Neural progenitor cell (in vitro differentiated cells): ENCODE measurements around the gene EIF5A2. TPM values are rescaled to one million over a fixed set of nuclear protein-coding genes. Genes with fewer than 3 reads are reported as not detected.
"Not testable (repeated sequence)": the region's sequence is repeated elsewhere in the genome, so short reads cannot be mapped to it uniquely, and the experiment has no call there.

Experiments used
- DNase-seq: peaks from one replicate; pipeline ENCODE4 v3.0.0-alpha.2; 2016; ENCODE audit warnings: low spot score
- H2AFZ ChIP-seq: fragments of 200-600 bp; sonication (generic); replicated peaks from 2 replicates; pipeline ENCODE4 v1.6.1; 2016; ENCODE audit warnings: antibody characterized with exemption
- H3F3A ChIP-seq: fragments of 200-600 bp; sonication (generic); 2 replicates; pipeline ENCODE4 v1.6.1; 2016; ENCODE audit warnings: antibody characterized with exemption, low read depth
- H3K27ac ChIP-seq: fragments of 200-600 bp; sonication (generic); 2 replicates; pipeline ENCODE4 v1.5.1; 2016; ENCODE audit warnings: mild to moderate bottlenecking
- H3K27me3 ChIP-seq: fragments of 200-600 bp; sonication (generic); 2 replicates; pipeline ENCODE4 v1.6.1; 2016; ENCODE audit warnings: mild to moderate bottlenecking, moderate library complexity
- H3K36me3 ChIP-seq: fragments of 200-600 bp; sonication (generic); 2 replicates; pipeline ENCODE4 v1.5.1; 2016
- H3K4me1 ChIP-seq: fragments of 200-600 bp; sonication (generic); 2 replicates; pipeline ENCODE4 v1.6.1; 2016; ENCODE audit warnings: mixed run types
- H3K4me2 ChIP-seq: fragments of 200-600 bp; sonication (generic); 2 replicates; pipeline ENCODE4 v1.6.1; 2016
- H3K4me3 ChIP-seq: fragments of 200-600 bp; sonication (generic); 2 replicates; pipeline ENCODE4 v1.5.1; 2016
- H3K79me2 ChIP-seq: fragments of 200-600 bp; sonication (generic); 2 replicates; pipeline ENCODE4 v1.6.1; 2016; ENCODE audit warnings: low read depth
- H3K9ac ChIP-seq: fragments of 200-600 bp; sonication (generic); 2 replicates; pipeline ENCODE4 v1.6.1; 2016
- H3K9me3 ChIP-seq: fragments of 200-600 bp; sonication (generic); 2 replicates; pipeline ENCODE4 v1.5.1; 2016; ENCODE audit warnings: low read depth
- H4K20me1 ChIP-seq: fragments of 200-600 bp; sonication (generic); 2 replicates; pipeline ENCODE4 v1.6.1; 2016; ENCODE audit warnings: low read depth
- H3K27ac Mint-ChIP-seq: 3 replicates; pipeline ENCODE4 v1.8.0; 2021; ENCODE audit warnings: mixed read lengths
- H3K27me3 Mint-ChIP-seq: 2 replicates; pipeline ENCODE4 v1.8.0; 2022; ENCODE audit warnings: low read depth, mild to moderate bottlenecking, inconsistent platforms, moderate library complexity, mixed read lengths; ENCODE audit not compliant: insufficient read depth
- H3K36me3 Mint-ChIP-seq: 3 replicates; pipeline ENCODE4 v1.8.0; 2021; ENCODE audit warnings: mixed read lengths
- H3K4me1 Mint-ChIP-seq: 3 replicates; pipeline ENCODE4 v1.8.0; 2021; ENCODE audit warnings: mixed read lengths
- H3K4me3 Mint-ChIP-seq: 3 replicates; pipeline ENCODE4 v1.8.0; 2021; ENCODE audit warnings: mild to moderate bottlenecking, moderate library complexity, mixed read lengths
- H3K9me3 Mint-ChIP-seq: 3 replicates; pipeline ENCODE4 v1.8.0; 2020; ENCODE audit warnings: mixed read lengths
- EZH2 ChIP-seq: fragments of 200-600 bp; sonication (generic); IDR thresholded peaks from 2 replicates; pipeline ENCODE4 v1.6.1; 2017; ENCODE audit warnings: antibody characterized with exemption, mild to moderate bottlenecking, moderate library complexity
- EZH2phosphoT487 ChIP-seq: fragments of 200-600 bp; sonication (generic); IDR thresholded peaks from 2 replicates; pipeline ENCODE4 v1.6.1; 2017; ENCODE audit warnings: antibody characterized with exemption
- total RNA-seq: library from RNA; depleted of rRNA; stranded (reverse); fragments of >200 nt; gene quantifications from 2 replicates; pipeline ENCODE4 v1.2.3, GENCODE V29; 2015; ENCODE audit warnings: low replicate concordance
- TF ChIP-seq, protein P1 (sequence below): fragments of 200-600 bp; sonication (generic); IDR thresholded peaks from 2 replicates; pipeline ENCODE4 v1.5.1; 2017; ENCODE audit warnings: antibody characterized with exemption, mild to moderate bottlenecking

Gene EIF5A2
- total RNA-seq, 1 donor from 2014 or later: 6.6 TPM

DNA sequence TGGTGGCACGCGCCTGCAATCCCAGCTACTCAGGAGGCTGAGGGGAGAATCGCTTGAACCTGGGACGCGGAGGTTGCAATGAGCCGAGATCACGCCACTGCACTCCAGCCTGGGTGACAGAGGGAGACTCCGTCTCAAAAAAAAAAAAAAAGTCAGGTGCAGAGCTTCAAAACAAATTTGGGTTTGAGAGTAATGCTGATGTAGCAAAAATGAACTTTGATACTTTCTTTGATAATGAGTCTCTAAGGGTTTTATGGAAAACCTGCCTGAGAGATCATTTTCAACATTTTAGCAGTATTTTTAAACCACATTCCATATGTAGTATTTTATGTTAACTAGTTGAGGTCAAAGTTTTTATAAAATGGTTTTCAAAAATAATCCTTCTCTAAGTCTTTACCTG is 14.5 kb downstream of the EIF5A2 start:
- no peaks in the 10 kb centered on the region for H3K9me3 ChIP-seq
- peaks cover 14% of the 10 kb centered on the region for H3K9me3 Mint-ChIP-seq
- TF ChIP-seq EZH2phosphoT487 (no peak), EZH2 (no peak)
- TF ChIP-seq, protein P1, sequence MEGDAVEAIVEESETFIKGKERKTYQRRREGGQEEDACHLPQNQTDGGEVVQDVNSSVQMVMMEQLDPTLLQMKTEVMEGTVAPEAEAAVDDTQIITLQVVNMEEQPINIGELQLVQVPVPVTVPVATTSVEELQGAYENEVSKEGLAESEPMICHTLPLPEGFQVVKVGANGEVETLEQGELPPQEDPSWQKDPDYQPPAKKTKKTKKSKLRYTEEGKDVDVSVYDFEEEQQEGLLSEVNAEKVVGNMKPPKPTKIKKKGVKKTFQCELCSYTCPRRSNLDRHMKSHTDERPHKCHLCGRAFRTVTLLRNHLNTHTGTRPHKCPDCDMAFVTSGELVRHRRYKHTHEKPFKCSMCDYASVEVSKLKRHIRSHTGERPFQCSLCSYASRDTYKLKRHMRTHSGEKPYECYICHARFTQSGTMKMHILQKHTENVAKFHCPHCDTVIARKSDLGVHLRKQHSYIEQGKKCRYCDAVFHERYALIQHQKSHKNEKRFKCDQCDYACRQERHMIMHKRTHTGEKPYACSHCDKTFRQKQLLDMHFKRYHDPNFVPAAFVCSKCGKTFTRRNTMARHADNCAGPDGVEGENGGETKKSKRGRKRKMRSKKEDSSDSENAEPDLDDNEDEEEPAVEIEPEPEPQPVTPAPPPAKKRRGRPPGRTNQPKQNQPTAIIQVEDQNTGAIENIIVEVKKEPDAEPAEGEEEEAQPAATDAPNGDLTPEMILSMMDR: no peak
- H3K79me2 ChIP-seq: no peaks in the 10 kb centered on the region
- H3K27ac ChIP-seq: no peak overlapping the region
- no peak overlapping the region for H3K27ac Mint-ChIP-seq
- H3K4me3 Mint-ChIP-seq: no peak overlapping the region
- no peak overlapping the region for H3K9ac ChIP-seq
- H3K27me3 Mint-ChIP-seq: peaks cover 2% of the 10 kb centered on the region
- H3K36me3 ChIP-seq: no peaks in the 10 kb centered on the region
- H3K4me1 ChIP-seq: no peaks in the 10 kb centered on the region
- H3K4me3 ChIP-seq: no peak overlapping the region
- no peak for DNase-seq
- no peak overlapping the region for H2AFZ ChIP-seq
- no peaks in the 10 kb centered on the region for H3K27me3 ChIP-seq
- H3K4me1 Mint-ChIP-seq: no peaks in the 10 kb centered on the region
- no peaks in the 10 kb centered on the region for H3F3A ChIP-seq
- H3K4me2 ChIP-seq: no peak overlapping the region
- H4K20me1 ChIP-seq: no peaks in the 10 kb centered on the region
- H3K36me3 Mint-ChIP-seq: peaks cover 20% of the 10 kb centered on the region

DNA sequence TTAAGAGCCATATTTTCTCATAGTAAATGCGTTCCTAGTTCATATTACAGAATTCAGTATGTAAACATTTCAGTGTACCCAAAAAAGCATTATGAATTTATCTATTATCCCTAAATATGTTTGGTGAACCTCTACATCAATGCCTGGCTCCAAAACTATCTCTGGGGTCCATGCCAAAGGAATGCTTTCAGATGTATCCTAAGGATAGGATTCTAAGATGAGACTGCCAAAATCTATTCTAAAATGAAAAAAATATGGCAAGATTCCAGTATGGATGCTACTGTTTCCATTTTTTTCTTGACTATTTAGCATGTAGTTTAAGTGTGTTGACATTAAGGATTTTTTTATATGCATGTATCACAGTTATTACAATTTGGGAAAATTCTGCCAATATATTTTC is 18.8 kb downstream of the EIF5A2 start:
- no peak overlapping the region for H3K4me3 Mint-ChIP-seq
- Histone ChIP-seq H3K9ac (no peak overlapping the region), H3K4me3 (no peak overlapping the region), H3K36me3 (no peaks in the 10 kb centered on the region), H3K4me2 (no peak overlapping the region), H3K4me1 (no peaks in the 10 kb centered on the region), H3K79me2 (no peaks in the 10 kb centered on the region), H4K20me1 (no peaks in the 10 kb centered on the region), H3F3A (no peaks in the 10 kb centered on the region), H3K27ac (no peak overlapping the region), H3K9me3 (no peaks in the 10 kb centered on the region), H3K27me3 (no peaks in the 10 kb centered on the region), H2AFZ (no peak overlapping the region)
- no peaks in the 10 kb centered on the region for H3K4me1 Mint-ChIP-seq
- peaks cover 5% of the 10 kb centered on the region for H3K36me3 Mint-ChIP-seq
- DNase-seq: no peak
- TF ChIP-seq EZH2: no peak
- TF ChIP-seq, protein P1: no peak
- H3K27ac Mint-ChIP-seq: no peak overlapping the region
- no peaks in the 10 kb centered on the region for H3K27me3 Mint-ChIP-seq
- H3K9me3 Mint-ChIP-seq: peaks cover under 1% of the 10 kb centered on the region

DNA sequence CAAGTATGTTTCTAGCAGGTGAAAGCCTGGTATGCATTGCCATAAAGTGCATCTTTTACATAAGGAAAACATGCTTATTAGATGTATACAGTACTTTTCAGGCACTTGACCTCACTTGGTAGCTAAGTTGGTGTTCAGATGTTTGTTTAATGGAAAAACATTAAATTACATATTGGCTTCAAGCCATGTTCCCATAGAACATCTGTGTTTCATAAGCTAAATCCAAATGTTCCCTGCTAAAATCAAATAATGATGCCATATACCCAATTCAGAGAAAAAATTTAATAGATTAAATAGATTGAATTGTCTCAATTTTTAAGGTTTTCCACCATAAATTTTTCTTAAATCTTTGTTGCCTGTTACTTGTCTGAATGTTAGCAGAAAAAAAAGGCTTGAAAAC is 19.3 kb downstream of the EIF5A2 start:
- Histone ChIP-seq H3K4me1 (no peaks in the 10 kb centered on the region), H3K27ac (no peak overlapping the region), H3K4me2 (no peak overlapping the region), H4K20me1 (no peaks in the 10 kb centered on the region), H3K4me3 (no peak overlapping the region), H3K79me2 (no peaks in the 10 kb centered on the region), H3K9me3 (no peaks in the 10 kb centered on the region), H3K36me3 (no peaks in the 10 kb centered on the region), H3K27me3 (no peaks in the 10 kb centered on the region), H3K9ac (no peak overlapping the region), H2AFZ (no peak overlapping the region), H3F3A (no peaks in the 10 kb centered on the region)
- Mint-ChIP-seq H3K27ac (no peak overlapping the region), H3K4me1 (no peaks in the 10 kb centered on the region), H3K9me3 (peaks cover 5% of the 10 kb centered on the region), H3K27me3 (no peaks in the 10 kb centered on the region), H3K36me3 (peaks cover 6% of the 10 kb centered on the region), H3K4me3 (no peak overlapping the region)
- TF ChIP-seq, protein P1: no peak
- no peak for TF ChIP-seq EZH2phosphoT487
- TF ChIP-seq EZH2: no peak
- no peak for DNase-seq

DNA sequence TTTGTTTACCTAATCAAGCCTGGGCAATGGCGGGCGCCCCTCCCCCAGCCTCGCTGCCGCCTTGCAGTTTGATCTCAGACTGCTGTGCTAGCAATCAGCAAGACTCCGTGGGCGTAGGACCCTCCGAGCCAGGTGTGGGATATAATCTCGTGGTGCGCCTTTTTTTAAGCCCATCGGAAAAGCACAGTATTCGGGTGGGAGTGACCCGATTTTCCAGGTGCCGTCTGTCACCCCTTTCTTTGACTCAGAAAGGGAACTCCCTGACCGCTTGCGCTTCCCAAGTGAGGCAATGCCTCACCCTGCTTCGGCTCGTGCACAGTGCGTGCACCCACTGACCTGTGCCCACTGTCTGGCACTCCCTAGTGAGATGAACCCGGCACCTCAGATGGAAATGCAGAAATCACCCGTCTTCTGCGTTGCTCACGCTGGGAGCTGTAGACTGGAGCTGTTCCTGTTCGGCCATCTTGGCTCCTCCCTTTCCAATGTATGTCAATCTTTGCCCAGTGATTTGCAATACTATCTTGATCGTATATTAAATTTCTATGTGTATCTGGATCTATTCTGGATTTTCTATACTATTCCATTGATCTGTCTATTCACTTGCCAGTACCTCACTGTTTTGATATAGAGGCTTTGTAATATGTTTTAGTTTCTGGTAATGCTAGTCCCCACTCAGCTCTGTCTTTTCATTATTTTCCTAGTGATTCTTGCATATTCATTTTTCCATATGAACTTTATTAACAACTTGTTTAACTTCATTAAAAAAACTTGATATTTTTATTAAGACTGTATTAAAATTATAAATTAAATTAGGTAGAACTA is 24.1 kb downstream of the EIF5A2 start:
- H3F3A ChIP-seq, H3K36me3 Mint-ChIP-seq, H3K27me3 ChIP-seq, H3K36me3 ChIP-seq, H3K9me3 ChIP-seq, H3K4me2 ChIP-seq, H3K27me3 Mint-ChIP-seq, H3K9ac ChIP-seq, H3K9me3 Mint-ChIP-seq, H3K79me2 ChIP-seq, DNase-seq, H3K4me3 Mint-ChIP-seq, H3K27ac ChIP-seq, H2AFZ ChIP-seq, H3K27ac Mint-ChIP-seq, H3K4me1 Mint-ChIP-seq, H3K4me1 ChIP-seq, H3K4me3 ChIP-seq, H4K20me1 ChIP-seq: not testable (repeated sequence)

DNA sequence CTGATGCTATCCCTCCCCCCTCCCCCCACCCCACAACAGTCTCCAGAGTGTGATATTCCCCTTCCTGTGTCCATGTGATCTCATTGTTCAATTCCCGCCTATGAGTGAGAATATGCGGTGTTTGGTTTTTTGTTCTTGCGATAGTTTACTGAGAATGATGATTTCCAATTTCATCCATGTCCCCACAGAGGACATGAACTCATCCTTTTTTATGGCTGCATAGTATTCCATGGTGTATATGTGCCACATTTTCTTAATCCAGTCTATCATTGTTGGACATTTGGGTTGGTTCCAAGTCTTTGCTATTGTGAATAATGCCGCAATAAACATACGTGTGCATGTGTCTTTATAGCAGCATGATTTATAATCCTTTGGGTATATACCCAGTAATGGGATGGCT is 29.7 kb downstream of the EIF5A2 start:
- H3K79me2 ChIP-seq, H3K4me3 ChIP-seq, H3K36me3 ChIP-seq, DNase-seq, H4K20me1 ChIP-seq, H3K27ac ChIP-seq, H2AFZ ChIP-seq, H3K36me3 Mint-ChIP-seq, H3K27ac Mint-ChIP-seq, H3K9ac ChIP-seq, H3K4me2 ChIP-seq, H3F3A ChIP-seq, H3K9me3 ChIP-seq, H3K27me3 ChIP-seq, H3K4me3 Mint-ChIP-seq, H3K4me1 ChIP-seq, H3K4me1 Mint-ChIP-seq, H3K27me3 Mint-ChIP-seq, H3K9me3 Mint-ChIP-seq: not testable (repeated sequence)

DNA sequence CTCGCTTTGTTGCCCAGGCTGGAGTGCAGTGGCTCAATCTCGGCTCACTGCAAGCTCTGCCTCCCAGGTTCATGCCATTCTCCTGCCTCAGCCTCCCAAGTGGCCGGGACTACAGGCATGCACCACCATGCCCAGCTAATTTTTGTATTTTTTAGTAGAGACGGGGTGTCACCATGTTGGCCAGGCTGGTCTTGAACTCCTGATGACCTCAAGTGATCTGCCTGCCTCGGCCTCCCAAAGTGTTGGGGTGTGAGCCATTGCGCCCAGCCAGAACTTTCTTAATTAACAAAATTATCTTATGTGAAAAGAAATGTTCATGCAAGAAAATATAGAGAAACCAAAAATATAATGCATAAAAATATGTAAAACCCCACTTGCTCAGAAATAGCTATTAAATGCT is 31.1 kb downstream of the EIF5A2 start:
- H3F3A ChIP-seq, H3K9ac ChIP-seq, H3K4me2 ChIP-seq, DNase-seq, H3K4me1 ChIP-seq, H4K20me1 ChIP-seq, H3K27ac ChIP-seq, H3K27me3 ChIP-seq, H3K4me3 Mint-ChIP-seq, H3K79me2 ChIP-seq, H3K36me3 ChIP-seq, H3K4me1 Mint-ChIP-seq, H2AFZ ChIP-seq, H3K9me3 ChIP-seq, H3K4me3 ChIP-seq, H3K27ac Mint-ChIP-seq, H3K27me3 Mint-ChIP-seq, H3K9me3 Mint-ChIP-seq, H3K36me3 Mint-ChIP-seq: not testable (repeated sequence)
